MCF 10A (cell line): ENCODE measurements around the gene POLR3B. TPM values are rescaled to one million over a fixed set of nuclear protein-coding genes. Genes with fewer than 3 reads are reported as not detected.
"Not testable (repeated sequence)": the region's sequence is repeated elsewhere in the genome, so short reads cannot be mapped to it uniquely, and the experiment has no call there.

ENCODE experiments used
- BruUV-seq: library from RNA; stranded (reverse); fragments of 400-500 nt; replicated peaks from 2 replicates; lab custom pipeline; 2021; lab: Mats Ljungman, UMichigan
- CTCF ChIA-PET: fragments of 300-600 bp; sonication (Branson Sonifier 250); formaldehyde crosslinking; extraction: SDS; loops from one replicate; lab custom pipeline; 2021; ENCODE audit warnings: antibody characterized with exemption, inconsistent platforms; lab: Yijun Ruan, JAX
- POLR2A ChIA-PET: fragments of 300-600, 350-650 bp; sonication (Branson Sonifier 250); formaldehyde crosslinking; extraction: SDS; loops from one replicate; lab custom pipeline; 2020; ENCODE audit warnings: antibody characterized with exemption, inconsistent platforms; lab: Yijun Ruan, JAX
- DNase-seq: peaks from one replicate; pipeline ENCODE4 v3.0.0-alpha.2; 2018; ENCODE audit not compliant: unreplicated experiment
- H3K27ac Mint-ChIP-seq: one replicate; pipeline ENCODE4 v1.8.0; 2022; ENCODE audit warnings: mild to moderate bottlenecking, low read depth, mixed read lengths; ENCODE audit not compliant: unreplicated experiment
- H3K27me3 Mint-ChIP-seq: one replicate; pipeline ENCODE4 v1.8.0; 2022; ENCODE audit warnings: mixed read lengths; ENCODE audit not compliant: insufficient read depth, unreplicated experiment
- H3K36me3 Mint-ChIP-seq: one replicate; pipeline ENCODE4 v1.8.0; 2022; ENCODE audit warnings: mild to moderate bottlenecking, moderate library complexity, mixed read lengths; ENCODE audit not compliant: insufficient read depth, unreplicated experiment
- H3K4me1 Mint-ChIP-seq: one replicate; pipeline ENCODE4 v1.8.0; 2022; ENCODE audit warnings: mixed read lengths; ENCODE audit not compliant: insufficient read depth, unreplicated experiment
- H3K4me3 Mint-ChIP-seq: one replicate; pipeline ENCODE4 v1.8.0; 2022; ENCODE audit warnings: mild to moderate bottlenecking, moderate library complexity, mixed read lengths; ENCODE audit not compliant: unreplicated experiment
- H3K9me3 Mint-ChIP-seq: one replicate; pipeline ENCODE4 v1.8.0; 2022; ENCODE audit warnings: mixed read lengths; ENCODE audit not compliant: unreplicated experiment
- intact Hi-C: fragments of 100-400 bp; cut with micrococcal nuclease; formaldehyde crosslinking; loops from 2 replicates; pipeline ENCODE4 v1.14.1; 2022
- total RNA-seq: library from RNA; stranded (reverse); gene quantifications from 2 replicates; pipeline ENCODE4 v1.2.3, GENCODE V29; 2022
- TF ChIP-seq, protein P1 (sequence below): fragments of 200-600 bp; IDR thresholded peaks from one replicate; pipeline ENCODE4 v1.8.0; 2022; ENCODE audit warnings: antibody characterized with exemption, mild to moderate bottlenecking; ENCODE audit not compliant: unreplicated experiment

POLR3B gene
- total RNA-seq, 1 experiment from 2014 or later, result 15.7 TPM

DNA sequence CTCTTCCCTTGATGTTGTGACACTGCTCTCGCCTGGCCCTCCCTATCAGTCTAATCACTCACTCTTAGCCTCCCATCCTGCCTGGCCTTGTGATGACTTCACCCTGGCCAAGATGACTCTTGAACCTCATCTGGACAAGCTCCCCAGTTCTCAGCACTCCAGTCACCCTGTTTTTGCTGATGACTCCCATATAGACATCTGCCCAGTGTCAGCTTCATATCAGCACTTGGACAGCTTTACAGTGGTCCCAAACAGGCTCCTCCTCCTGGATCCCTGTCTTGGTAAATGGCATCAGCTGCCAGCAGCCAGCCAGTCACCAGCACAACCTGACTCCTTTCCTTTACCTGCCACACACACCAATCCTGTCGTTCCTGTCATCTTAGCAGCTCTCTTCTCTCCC, 104.2 kb downstream of the POLR3B start:
- CTCF ChIA-PET, result interaction anchor here (0.7 kb wide), 1 partner anchor 180 kb away, joined by 6 read pairs; no protein-coding TSS in a partner anchor
- no TSS peak for BruUV-seq
- H3K4me1 Mint-ChIP-seq, result no peaks in the 10 kb centered on the region
- DNase-seq, result no peak
- no peak overlapping the region for H3K4me3 Mint-ChIP-seq
- POLR2A ChIA-PET, result no interaction called here
- no peaks in the 10 kb centered on the region for H3K27me3 Mint-ChIP-seq
- H3K36me3 Mint-ChIP-seq, result peaks cover 29% of the 10 kb centered on the region
- intact Hi-C loops, result no loop called here
- no peaks in the 10 kb centered on the region for H3K9me3 Mint-ChIP-seq
- TF ChIP-seq, protein P1, sequence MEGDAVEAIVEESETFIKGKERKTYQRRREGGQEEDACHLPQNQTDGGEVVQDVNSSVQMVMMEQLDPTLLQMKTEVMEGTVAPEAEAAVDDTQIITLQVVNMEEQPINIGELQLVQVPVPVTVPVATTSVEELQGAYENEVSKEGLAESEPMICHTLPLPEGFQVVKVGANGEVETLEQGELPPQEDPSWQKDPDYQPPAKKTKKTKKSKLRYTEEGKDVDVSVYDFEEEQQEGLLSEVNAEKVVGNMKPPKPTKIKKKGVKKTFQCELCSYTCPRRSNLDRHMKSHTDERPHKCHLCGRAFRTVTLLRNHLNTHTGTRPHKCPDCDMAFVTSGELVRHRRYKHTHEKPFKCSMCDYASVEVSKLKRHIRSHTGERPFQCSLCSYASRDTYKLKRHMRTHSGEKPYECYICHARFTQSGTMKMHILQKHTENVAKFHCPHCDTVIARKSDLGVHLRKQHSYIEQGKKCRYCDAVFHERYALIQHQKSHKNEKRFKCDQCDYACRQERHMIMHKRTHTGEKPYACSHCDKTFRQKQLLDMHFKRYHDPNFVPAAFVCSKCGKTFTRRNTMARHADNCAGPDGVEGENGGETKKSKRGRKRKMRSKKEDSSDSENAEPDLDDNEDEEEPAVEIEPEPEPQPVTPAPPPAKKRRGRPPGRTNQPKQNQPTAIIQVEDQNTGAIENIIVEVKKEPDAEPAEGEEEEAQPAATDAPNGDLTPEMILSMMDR, result no peak
- no peak overlapping the region for H3K27ac Mint-ChIP-seq

GRCh38 chr12:106465605-106466004, 108.1 kb downstream of the POLR3B start:
- H3K27ac Mint-ChIP-seq, POLR2A ChIA-PET, DNase-seq, H3K4me3 Mint-ChIP-seq, H3K4me1 Mint-ChIP-seq, intact Hi-C loops, H3K27me3 Mint-ChIP-seq, BruUV-seq, H3K9me3 Mint-ChIP-seq: not testable (repeated sequence)
- peaks cover 23% of the 10 kb centered on the region for H3K36me3 Mint-ChIP-seq
- CTCF ChIA-PET, result interaction anchor here (0.6 kb wide), 1 partner anchor 789 kb away, joined by 3 read pairs; no protein-coding TSS in a partner anchor

- H3K4me3 Mint-ChIP-seq, H3K27ac Mint-ChIP-seq, DNase-seq, CTCF ChIA-PET, H3K27me3 Mint-ChIP-seq, POLR2A ChIA-PET, H3K4me1 Mint-ChIP-seq, intact Hi-C loops, H3K9me3 Mint-ChIP-seq, BruUV-seq: not testable (repeated sequence)
- peaks cover 21% of the 10 kb centered on the region for H3K36me3 Mint-ChIP-seq
Measured at GRCh38 chr12:106475662-106476061, 118.1 kb downstream of the POLR3B start.

DNA sequence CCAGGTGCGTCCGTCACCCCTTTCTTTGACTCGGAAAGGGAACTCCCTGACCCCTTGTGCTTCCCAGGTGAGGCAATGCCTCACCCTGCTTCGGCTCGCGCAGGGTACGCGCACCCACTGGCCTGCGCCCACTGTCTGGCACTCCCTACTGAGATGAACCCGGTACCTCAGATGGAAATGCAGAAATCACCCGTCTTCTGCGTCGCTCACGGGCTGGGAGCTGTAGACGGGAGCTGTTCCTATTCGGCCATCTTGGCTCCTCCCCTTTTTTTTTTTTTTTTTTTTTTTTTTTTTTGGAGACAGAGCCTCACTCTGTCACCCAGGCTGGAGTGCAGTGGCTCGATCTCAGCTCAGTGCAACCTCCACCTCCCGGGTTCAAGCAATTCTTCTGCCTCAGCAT, 120.1 kb downstream of the POLR3B start:
- H3K9me3 Mint-ChIP-seq, DNase-seq, H3K27me3 Mint-ChIP-seq, H3K4me3 Mint-ChIP-seq, H3K27ac Mint-ChIP-seq, H3K4me1 Mint-ChIP-seq, BruUV-seq, intact Hi-C loops: not testable (repeated sequence)
- CTCF ChIA-PET, result interaction anchor here (0.7 kb wide), 1 partner anchor 475 kb away, joined by 3 read pairs; no protein-coding TSS in a partner anchor
- POLR2A ChIA-PET, result interaction anchor here (1.1 kb wide), 1 partner anchor 120 kb away, joined by 5 read pairs; the partner anchor contains the start of gene POLR3B
- peaks cover 15% of the 10 kb centered on the region for H3K36me3 Mint-ChIP-seq

DNA sequence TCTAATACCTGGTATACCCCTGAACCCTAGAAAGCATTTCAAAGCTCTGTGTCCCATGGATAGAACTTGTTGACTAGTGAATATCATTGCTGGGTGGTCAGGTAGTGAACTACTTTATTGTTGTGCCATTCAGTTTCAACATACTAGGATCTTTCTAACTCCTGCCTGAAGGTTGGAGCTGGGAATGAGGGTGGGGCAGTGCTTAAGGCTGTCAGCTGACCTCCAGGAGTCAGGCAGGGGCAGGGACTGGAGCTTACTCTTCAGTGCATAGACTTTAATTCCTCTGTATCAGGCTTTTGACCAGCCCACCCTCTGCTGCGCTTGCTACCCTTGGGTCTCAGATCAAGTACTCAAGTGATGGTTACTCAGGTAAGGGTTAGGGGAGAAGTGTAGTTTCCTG, 122.7 kb downstream of the POLR3B start:
- Mint-ChIP-seq H3K36me3 (peaks cover 21% of the 10 kb centered on the region), H3K27ac (no peak overlapping the region), H3K4me1 (no peaks in the 10 kb centered on the region)

More for the DNA sequence above, 122.7 kb downstream of the POLR3B start:
- TF ChIP-seq, protein P1, result no peak
- Mint-ChIP-seq H3K27me3 (no peaks in the 10 kb centered on the region), H3K4me3 (no peak overlapping the region), H3K9me3 (no peaks in the 10 kb centered on the region)
- intact Hi-C loops, result no loop called here
- ChIA-PET POLR2A (interaction anchor here (0.7 kb wide), 1 partner anchor 37 kb away, joined by 3 read pairs; no protein-coding TSS in a partner anchor), CTCF (interaction anchor here (1.1 kb wide), 2 partner anchors 13 to 34 kb away, joined by 3 to 5 read pairs; no protein-coding TSS in a partner anchor)
- no TSS peak for BruUV-seq
- no peak for DNase-seq
